ENCODE measurements around the gene KLHDC8B.

KLHDC8B gene

DNA sequence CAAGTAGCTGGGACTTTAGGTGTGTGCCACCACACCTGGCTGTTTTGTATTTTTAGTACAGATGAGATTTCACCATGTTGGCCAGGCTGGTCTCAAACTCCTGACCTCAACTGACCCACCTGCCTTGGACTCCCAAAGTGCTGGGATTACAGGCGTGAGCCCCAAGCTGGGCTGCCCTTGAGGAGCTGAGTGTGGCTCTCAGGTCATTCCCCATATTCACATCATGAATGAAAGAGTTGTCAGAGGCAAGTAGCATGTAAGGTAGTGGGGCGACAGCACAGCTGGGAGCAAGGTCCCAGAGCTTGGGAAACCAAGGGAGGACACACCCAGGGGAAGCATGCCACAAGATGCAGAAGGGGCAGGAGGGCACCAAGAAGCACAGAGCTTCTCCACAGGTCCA is 10.2 kb upstream of the KLHDC8B start:
- no peak for DNase-seq

DNA sequence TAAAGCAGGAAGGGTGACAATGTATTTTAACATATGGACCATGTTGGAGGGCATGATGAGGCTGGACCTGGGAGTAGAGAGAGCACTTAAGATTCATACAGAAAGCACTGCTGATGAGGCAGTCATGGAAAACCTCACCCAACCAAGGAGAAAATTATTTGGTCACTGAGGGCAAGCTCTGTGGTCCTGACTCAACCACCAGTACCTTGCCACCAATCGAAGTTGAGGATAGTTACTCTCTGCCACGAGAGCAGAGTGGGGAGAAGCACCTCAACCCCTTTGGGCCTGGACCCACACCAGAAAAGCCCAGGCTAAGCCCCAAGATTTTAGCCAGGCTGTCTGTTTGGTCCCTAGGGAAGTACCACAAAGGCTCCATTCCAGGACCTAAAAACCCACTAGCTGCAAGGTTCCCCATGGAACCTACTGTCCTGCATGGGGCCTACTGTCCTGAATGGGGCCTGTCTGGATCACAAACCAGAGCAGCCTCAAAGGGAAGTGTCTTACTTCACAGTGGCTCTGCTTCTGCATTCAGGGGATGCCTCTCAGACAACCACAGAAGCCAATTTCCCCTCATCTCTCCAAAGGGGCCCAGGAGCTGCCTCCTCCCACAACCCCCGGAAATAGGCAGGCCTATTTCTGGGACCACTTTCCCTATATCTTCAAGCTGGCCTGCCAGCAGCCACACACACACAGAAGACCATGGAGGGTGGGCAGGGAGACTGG is 9.4 kb upstream of the KLHDC8B start:
- no peak for DNase-seq

DNA sequence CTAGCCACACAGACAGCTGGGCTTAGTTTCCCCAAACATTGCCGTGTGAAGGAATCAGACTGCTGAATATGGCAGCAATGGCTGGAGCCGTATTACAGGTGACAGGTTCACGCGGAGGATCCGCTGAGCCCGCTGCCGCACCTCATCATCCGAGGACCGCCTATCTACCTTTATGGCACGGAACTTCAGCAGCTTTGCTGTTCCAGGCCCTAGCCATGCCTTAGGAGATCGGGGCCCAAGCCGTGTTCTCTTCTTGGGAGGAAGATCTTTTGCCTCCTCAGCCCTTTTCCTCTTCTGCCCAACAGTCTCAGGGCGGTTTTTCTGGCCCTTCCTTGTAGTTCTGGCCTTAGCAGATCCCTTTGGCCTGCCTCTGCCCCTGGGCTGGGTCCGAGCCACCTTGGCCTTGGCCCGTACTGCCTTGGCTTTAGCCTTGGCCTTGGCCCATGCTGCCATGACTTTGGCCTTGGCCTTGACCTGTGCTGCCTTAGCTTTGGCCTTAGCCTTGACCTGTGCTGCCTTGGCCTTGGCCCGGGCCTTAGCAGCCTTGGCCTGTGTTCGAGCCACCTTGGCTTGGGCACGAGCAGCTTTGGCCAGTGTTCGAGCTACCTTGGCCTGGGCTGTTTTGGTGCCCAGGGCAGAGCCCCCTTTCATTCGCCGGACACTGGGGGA is 8.5 kb upstream of the KLHDC8B start:
- DNase-seq, result no peak

DNA sequence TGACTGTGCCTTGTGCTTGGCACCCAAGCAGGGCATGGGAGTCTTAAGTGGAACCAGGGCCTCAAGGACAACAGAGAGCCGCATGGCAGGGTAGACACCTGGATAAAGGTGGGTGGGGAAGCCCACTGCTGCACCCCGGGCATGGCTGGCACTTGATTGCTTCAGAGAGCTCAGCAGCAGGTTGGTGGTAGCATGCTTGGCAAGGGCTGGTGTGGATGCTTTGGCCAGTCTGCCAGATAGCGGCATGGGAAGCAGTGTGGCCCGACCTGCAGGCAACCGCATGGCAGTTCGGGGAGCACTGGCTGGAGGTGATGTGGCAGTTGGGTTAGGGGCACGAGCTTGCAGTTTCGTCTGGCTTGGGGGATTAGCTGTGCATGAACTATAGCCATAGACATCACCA is 7.8 kb upstream of the KLHDC8B start:
- DNase-seq, result no peak

DNA sequence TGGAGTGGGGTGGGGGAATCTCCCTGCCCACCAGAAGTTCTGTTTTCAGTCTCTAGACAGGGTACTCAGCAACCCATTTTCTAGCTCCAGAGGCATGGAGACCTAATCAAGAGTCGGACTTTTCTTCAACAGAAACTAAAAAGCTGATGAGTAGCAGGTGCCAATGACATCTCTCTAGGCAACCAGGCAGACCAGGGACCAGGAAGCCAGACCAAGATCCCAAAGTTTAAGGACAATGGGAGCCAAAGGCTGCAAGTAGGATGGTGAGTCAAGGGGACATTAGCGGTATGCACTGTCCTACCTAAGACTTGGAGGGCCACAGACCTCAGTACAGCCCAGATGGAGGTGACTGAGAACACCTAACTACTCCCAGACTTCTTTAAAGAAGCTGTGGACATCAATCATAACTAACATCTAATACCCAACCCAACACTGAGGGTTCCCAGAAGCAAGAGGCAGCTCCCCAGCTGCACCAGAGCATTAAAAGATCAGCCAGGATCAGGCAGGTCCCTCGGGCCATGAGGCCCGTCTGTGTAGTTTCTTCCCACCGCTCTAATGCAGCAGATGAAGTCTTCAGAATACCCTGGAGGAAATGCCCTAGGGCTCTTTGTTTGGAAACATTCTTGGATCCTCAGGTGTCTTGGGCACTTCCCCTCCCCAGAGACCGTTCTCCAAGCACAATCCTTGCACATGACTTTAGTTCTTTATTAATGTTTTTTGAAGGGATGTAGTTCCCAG is 6.2 kb upstream of the KLHDC8B start:
- no peak for DNase-seq

DNA sequence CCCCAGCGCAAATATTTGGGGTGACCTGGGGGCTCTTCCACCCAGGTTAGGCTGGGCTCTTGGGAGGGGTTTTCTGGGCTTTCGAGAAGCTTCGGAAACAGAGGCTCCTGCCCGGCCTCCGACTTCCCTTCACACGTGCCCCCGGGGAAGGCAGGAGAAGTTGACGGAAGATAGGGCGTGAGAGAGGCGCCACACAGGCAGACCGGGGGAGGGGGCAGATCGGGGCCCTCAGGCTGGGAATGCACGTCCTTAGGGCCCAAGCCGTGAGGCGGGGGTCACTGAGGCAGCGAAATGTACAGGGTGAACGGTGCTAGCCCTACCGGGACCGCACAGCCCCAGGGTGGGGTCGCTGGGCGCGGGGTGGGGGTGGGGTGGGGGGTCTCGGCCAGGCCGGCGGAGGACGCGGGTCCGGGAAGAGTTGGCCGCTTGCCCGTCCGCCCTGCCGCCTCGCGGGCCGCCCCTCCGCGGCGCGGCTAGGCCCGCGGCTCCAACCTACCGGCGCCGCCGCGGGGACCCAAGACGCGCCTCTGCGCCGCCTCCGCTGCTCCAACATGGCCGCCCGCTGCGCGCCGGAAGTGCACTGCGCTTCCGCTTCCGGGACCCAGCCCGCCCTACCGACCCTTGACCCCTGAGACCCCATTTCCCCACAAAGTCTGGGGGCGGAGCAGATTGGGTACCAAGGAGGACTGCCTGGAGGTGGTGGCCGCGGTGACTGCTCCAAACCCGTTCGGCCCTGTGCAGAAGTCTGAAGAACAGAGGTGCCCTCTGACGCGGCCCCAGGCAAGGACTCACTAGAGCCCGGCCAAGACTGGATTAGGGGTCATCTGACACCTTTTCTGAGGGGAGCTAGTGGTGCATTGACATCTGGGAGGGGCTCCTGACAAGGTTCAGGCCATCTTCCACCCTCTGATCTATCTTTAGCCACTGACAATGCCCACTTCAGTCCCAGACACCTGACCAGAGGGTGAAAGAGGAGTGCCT is 5.3 kb upstream of the KLHDC8B start, which contains the start of gene CCDC71:
Gene CCDC71, minus strand, starts transcription at position 561 of the 981 bp plus-strand sequence. CDS start 2,123 bp downstream, outside the sequence.
- peak; percentile 87 for DNase-seq

DNA sequence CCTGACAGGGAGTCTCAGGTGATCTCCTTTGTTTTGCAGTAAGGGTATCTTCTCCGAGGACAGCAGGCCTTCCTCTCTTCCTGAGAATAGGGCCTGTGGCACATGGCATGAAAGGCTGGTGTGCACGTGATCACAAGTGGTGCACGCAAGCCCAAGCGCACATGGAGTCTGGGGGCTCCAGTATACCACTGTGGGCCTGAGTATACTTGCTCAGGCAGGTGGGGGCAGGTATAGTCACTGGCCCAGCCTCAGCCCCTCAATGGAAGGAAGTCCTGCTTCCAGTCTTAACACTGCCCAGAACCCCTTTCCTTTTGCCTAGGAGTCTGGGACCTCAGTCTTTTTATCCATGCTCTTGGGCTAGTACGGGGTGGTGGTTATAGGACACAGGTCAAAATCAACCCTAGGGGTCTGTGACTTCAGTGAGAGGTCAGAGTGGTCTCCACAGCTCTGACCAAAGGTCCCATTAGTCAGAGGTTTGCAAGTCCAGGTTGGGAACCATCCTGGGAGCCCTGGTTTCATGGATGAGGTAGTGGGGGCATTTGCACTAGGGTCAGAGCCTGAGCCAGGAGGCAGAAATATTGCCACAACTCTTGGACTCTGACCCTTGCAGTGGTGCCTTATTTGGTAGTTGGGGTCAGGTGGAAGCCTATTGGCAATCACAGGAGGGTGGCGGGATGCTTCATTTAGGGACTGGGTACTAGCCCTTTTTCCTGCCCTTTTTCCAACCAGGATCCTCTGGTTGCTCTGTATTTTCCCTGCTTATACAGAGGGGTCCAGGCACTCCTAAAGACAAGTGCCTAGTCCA is 4.4 kb upstream of the KLHDC8B start:
- DNase-seq, result no peak

DNA sequence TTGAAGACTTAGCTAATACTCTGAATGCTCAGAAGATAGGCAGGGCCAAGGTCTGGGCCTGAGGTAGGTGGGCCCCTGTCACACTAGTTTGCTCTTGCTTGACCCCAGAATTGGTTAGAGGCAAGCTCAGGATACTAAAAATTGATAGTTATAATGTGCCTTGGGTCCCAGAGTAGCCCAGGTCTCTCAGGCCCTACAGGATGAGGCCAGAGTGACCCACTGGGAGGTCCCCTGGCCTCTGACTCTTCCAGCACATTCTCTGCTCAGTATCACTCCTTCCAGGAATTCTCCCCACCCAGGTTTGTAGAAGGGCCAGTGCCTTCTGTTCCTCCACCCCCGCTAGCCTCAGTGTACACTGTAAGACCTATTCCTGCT is 667 bp upstream of the KLHDC8B start:
- no peak for DNase-seq

DNA sequence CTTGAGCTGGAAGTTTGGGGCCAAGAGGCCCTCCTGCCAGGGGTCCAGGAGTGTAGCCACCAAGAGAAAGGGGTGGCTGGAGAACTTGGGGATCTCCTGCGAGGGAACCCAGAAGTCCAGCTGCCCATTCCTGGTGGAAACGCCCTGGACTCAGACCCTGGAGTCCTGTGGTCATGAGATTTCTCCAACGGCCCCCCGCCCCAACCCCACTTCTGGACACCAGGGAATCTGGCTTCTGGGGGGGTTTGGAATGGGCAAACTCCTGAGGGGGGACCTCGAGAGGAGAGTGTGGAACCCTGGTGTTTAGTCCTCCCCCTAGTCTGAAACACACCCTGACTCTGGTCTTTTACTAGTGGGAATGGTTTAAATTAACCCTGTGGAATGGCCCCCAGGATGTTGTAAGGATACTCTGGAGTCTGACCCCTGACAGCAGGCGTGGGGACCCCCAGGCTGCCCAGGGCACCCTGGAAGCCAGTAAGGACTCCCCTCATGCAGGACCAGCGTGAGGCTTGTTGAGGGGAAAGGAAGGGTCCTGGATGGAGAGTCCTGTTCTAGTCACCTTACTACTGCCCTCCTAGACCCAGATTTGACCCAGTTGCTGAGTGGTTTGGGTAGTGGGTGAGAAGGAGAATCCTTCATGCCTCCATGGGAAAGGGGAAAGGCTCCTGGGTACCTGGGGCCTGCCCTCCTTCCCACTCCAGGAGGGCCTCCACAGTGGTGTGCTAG is 540 bp downstream of the KLHDC8B start:
- DNase-seq, result no peak

DNA sequence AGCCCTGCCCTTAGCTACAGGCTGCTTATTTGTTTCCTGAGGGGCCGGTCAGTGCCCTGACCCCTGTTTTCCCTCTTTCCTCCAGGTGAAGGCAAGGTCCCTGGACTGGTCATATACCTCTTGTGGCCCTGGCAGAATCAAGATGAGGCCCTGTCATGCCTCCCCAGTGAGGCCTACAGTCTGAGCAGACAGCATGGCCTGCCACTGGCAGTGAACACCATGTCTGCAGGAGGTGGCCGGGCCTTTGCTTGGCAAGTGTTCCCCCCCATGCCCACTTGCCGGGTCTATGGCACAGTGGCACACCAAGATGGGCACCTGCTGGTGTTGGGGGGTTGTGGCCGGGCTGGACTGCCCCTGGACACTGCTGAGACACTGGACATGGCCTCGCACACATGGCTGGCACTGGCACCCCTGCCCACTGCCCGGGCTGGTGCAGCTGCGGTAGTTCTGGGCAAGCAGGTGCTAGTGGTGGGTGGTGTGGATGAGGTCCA is 1.2 kb downstream of the KLHDC8B start:
- DNase-seq, result no peak

DNA sequence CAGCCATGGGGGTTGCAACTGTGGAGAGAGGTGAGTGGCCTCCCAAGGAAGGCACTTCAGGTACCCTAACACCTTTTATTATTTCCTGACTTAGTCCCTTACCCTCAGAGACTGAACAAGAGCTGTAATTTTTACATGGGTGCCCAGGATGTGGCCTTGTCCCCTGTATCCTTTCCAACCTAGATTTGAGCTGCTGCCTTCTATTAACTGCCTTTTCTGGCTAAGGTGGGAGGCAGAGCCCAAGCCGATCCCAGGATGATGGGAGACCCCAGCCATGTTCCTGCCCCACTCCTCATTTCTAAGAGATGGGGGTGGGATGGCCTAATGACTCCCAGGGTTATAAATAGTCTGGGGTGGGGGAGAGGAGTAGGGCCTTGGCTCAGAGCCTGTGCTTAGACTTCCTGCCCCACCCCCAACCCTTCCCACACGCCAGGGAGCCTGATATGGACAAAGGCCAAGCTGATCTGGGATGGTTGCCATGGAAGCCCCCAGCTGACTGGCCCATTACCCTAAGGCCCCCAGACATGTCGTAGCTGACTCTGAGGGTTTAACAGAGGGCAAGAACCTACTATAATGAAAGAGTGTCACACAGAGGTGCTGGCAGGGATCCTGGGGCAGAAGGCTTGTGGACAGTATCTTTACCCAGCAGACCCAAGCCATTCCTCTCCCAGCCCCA is 1.9 kb downstream of the KLHDC8B start:
- no peak for DNase-seq

DNA sequence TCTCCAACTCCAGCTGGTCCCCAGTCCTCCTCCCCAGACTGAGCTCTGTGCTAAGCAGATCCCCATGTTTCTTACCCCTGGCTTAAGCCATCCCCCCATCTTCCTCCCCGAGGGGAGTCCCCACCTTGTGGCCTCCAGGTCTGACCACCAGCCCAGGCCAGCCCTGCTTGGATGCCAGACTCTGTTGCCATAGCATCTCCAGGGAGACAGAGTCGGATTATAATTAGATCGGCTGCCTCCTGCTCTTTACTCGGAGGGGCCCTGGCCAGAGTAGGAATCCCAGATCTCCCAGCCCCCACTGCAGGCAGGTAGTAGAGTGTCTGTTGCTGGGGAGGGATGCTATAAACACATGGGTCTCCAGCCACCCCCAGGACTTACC is 2.4 kb downstream of the KLHDC8B start:
- no peak for DNase-seq

DNA sequence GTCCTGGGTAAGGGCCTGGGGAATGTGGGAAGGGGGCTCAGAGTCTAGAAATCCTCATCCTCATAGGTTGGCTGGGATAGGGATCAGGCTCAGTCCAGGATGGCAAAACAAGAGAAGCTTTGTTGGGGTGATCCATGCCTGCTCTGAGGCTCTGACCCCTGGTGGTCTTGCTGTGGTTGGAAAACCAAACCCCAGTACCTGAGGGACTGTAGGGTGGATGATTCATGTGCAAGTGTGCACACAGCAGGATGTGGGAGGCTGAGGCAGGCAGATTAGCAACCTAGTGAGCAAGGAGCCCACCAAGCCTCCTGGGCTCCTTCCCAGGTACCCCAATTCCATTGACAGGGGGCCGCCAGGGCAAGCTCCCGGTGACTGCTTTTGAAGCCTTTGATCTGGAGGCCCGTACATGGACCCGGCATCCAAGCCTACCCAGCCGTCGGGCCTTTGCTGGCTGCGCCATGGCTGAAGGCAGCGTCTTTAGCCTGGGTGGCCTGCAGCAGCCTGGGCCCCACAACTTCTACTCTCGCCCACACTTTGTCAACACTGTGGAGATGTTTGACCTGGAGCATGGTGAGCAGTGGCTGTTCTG is 3.1 kb downstream of the KLHDC8B start:
- DNase-seq, result no peak

DNA sequence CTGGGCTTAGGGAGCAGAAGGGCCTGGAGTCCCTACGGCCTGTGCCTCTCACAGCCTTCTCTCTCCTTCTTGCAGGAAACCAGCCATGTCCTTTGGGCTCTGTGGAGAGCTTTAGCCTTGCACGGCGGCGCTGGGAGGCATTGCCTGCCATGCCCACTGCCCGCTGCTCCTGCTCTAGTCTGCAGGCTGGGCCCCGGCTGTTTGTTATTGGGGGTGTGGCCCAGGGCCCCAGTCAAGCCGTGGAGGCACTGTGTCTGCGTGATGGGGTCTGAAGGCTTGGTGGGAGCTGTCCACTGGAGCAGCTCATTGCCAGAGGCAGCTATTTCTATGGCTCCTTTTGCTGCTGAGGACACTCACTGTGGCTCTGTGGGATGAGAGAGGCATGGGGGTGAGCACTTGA is 4.1 kb downstream of the KLHDC8B start:
- no peak for DNase-seq

DNA sequence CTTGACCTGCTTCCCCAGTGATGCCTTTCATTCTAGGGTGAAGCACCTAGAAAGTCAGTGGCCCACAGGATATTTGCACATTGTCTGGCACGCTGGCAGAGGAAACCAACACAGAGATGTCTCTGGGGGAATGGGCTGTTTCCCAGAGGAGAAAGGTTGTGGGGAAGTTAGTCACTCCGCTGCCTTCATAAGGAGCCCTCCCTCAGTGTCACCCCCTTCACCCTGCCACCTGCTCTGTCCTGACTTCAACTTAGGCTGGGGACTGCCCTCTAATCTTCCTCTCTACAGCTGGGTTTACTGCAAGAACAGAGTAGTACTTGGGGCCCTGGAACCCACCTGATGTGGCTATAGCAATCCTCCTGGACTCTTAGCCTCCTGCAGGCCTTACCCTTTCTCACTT is 5.7 kb downstream of the KLHDC8B start:
- DNase-seq, result no peak

DNA sequence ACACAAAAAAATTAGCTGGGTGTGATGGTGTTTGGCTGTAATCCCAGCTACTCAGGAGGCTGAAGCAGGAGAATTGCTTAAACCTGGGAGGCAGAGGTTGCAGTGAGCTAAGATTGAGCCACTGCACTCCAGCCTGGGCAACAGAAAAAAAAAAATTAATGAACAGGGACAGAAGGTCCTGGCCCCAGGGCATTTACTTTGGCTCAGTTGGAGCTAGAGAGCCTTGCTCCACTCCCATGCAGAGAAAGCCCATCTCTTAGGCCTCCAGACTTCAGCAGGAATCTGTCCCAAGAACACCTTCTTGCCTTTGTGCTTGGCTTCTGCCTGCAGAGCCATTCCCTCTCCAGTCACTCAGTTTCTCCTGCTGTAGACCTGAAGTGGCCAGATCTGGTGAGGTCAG is 8.7 kb downstream of the KLHDC8B start:
- no peak for DNase-seq

DNA sequence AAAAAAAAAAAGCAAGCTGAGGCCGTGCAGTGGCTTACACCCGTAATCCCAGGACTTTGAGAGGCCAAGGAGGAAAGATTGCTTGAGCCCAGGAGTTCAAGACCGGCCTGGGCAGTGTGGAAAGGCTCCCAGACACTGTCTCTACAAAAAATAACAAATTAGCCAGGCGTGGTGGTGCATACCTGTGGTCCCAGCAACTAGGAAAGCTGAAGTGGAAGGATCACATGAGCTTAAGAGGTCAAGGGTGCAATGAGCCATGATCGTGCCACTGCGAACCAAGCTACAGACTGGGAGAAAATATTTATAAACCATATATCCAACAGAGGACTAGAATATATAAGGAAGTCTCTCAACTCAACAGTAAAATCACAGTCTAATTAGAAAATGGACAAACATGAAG is 10.0 kb downstream of the KLHDC8B start:
- no peak for DNase-seq

DNA sequence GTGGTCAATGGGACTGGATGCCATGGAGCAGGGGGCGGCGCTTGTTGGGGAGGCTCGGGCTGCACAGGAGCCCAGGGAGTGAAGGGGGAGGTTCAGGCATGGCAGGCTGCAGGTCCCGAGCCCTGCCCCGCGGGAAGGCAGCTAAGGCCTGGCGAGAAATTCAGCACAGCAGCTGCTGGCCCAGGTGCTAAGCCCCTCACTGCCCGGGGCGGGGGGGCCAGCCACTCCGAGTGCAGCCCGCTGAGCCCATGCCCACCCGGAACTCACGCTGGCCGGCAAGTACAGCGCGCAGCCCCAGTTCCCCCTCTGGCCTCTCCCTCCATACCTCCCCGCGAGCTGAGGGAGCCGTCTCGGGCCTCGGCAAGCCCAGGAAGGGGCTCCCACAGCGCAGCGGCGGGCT is 11.3 kb downstream of the KLHDC8B start:
- DNase-seq, result no peak

DNA sequence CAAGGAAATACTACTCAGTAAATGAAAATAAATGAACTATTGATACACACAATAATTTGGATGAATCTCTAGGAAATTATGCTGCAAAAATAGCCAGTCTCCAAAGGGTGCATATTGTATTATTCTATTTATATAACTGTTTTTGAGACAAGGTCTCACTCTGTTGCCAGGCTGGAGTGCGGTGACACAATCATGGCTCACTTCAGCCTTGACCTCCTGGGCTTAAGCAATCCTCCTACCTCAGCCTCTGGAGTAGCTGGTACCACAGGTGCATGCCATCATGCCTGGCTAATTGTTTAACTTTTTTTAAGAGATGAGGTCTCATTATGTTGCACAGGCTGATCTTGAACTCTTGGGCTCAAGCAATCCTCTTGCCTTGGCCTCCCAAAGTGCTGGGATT is 12.5 kb downstream of the KLHDC8B start:
- no peak for DNase-seq

DNA sequence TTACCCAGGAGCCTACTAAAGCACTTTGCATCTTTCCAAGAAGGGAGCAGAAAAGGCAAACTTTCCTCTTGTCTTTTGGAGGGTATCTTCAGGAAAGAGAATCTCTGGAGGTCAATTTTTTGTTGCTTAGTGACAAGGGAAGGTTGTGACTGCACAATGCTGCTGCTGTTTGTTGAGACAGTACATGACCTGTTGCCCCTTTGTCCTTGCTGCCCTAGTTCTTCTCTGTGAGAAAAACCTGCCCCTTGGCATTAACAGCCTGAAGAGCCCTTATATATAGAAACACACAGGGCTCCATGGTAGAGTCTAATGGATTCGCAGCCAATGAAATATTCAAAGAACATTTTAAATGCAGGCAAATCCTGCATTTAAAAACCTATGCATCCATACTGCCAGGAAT is 20.3 kb downstream of the KLHDC8B start:
- DNase-seq, result no peak
